Panc1 (cell line): ENCODE data around the gene OTOGL. TPM values are rescaled to one million over a fixed set of nuclear protein-coding genes. Genes with fewer than 3 reads are reported as not detected.

Experiments
- ATAC-seq: fragments of 200-7000 bp; cut with Tn5 transposase; 2 replicates; pipeline ENCODE4 v1.9.1; 2020; ENCODE audit warnings: mild to moderate bottlenecking, moderate library complexity
- BruUV-seq: library from RNA; stranded (reverse); fragments of 400-500 nt; replicated peaks from 2 replicates; lab custom pipeline; 2021; lab: Mats Ljungman, UMichigan
- CTCF ChIA-PET: fragments of 300-600 bp; sonication (Branson Sonifier 250); formaldehyde crosslinking; loops from one replicate; lab custom pipeline; 2022; ENCODE audit warnings: antibody characterized with exemption; lab: Charles Lee
- POLR2A ChIA-PET: fragments of 300-600 bp; sonication (Branson Sonifier 250); formaldehyde crosslinking; loops from one replicate; lab custom pipeline; 2022; ENCODE audit warnings: antibody characterized with exemption; lab: Charles Lee
- DNase-seq: peaks from one replicate; pipeline ENCODE4 v3.0.0-alpha.2; 2010; ENCODE audit warnings: low read depth, low spot score
- H3K27ac ChIP-seq: 2 replicates; pipeline ENCODE4 v1.5.1; 2011; ENCODE audit warnings: mild to moderate bottlenecking, low read length, inconsistent platforms
- H3K27me3 ChIP-seq: fragments of 200-500 bp; sonication (Bioruptor generic); 2 replicates; pipeline ENCODE4 v1.6.0; 2014; ENCODE audit warnings: low read length, inconsistent platforms; ENCODE audit not compliant: control insufficient read depth, insufficient read depth
- H3K36me3 ChIP-seq: fragments of 200-500 bp; sonication (Bioruptor generic); 2 replicates; pipeline ENCODE4 v1.5.1; 2014; ENCODE audit warnings: inconsistent platforms, mild to moderate bottlenecking, low read length, moderate library complexity; ENCODE audit not compliant: control insufficient read depth, insufficient read depth
- H3K4me1 ChIP-seq: 2 replicates; pipeline ENCODE4 v1.5.1; 2011; ENCODE audit warnings: inconsistent platforms, mild to moderate bottlenecking, low read length, moderate library complexity; ENCODE audit not compliant: control insufficient read depth, insufficient read depth
- H3K4me3 ChIP-seq, 2 experiments: 2 replicates each; pipeline ENCODE4 v1.5.1; 2011 to 2012; ENCODE audit warnings: low read depth in 2 of 2, low read length in 2 of 2, mild to moderate bottlenecking in 2 of 2, inconsistent platforms in 1 of 2, moderate library complexity in 1 of 2
- H3K9me3 ChIP-seq: fragments of 200-500 bp; sonication (Bioruptor generic); 2 replicates; pipeline ENCODE4 v1.5.1; 2014; ENCODE audit warnings: low read depth, mild to moderate bottlenecking, inconsistent platforms, low read length, moderate library complexity; ENCODE audit not compliant: control insufficient read depth, insufficient read depth
- CTCF ChIP-seq: fragments of 450-650 bp; IDR thresholded peaks from 2 replicates; pipeline ENCODE4 v1.5.1; 2017; ENCODE audit warnings: mild to moderate bottlenecking
- POLR2AphosphoS5 ChIP-seq: IDR thresholded peaks from 2 replicates; pipeline ENCODE4 v1.6.1; 2012; ENCODE audit warnings: mild to moderate bottlenecking, low read depth, low read length, moderate library complexity
- REST ChIP-seq, 2 experiments: IDR thresholded peaks; 2 replicates each; pipeline ENCODE4 v1.6.1; 2011 to 2012; ENCODE audit warnings: low read depth in 2 of 2, control low read depth in 1 of 2, low read length in 1 of 2, mild to moderate bottlenecking in 1 of 2, moderate library complexity in 1 of 2; ENCODE audit not compliant: insufficient read depth in 1 of 2
- SIN3A ChIP-seq: IDR thresholded peaks from 2 replicates; pipeline ENCODE4 v1.6.1; 2012; ENCODE audit warnings: low read depth, mild to moderate bottlenecking, low read length, moderate library complexity, borderline replicate concordance; ENCODE audit not compliant: insufficient read depth
- TCF7L2 ChIP-seq: IDR thresholded peaks from 2 replicates; pipeline ENCODE4 v1.6.1; 2011; ENCODE audit warnings: mild to moderate bottlenecking, low read depth, low read length, inconsistent platforms
- in situ Hi-C: cut with HindIII; loops from 2 replicates; pipeline ENCODE4 v1.10.0; 2016; ENCODE audit warnings: low sequenced_read_pairs, low pct_unique_long_range_greater_than_20kb
- intact Hi-C: fragments of 100-400 bp; cut with micrococcal nuclease; formaldehyde crosslinking; loops from one replicate; pipeline ENCODE4 v1.10.0; 2022; ENCODE audit not compliant: unreplicated experiment
- total RNA-seq: library from RNA; stranded (reverse); gene quantifications from one replicate; pipeline ENCODE4 v1.2.1, GENCODE V29; 2021; ENCODE audit not compliant: unreplicated experiment

The OTOGL gene
- total RNA-seq, 1 experiment from 2014 or later: not detected

- in situ Hi-C loops (no loop called here), intact Hi-C loops (no loop called here)
- CTCF ChIA-PET: no interaction called here
- ATAC-seq (no peak), DNase-seq (no peak)
- H3K4me1 ChIP-seq: no peaks in the 10 kb centered on the region
- H3K9me3 ChIP-seq: no peaks in the 10 kb centered on the region
- no peak overlapping the region for H3K27ac ChIP-seq
- no TSS peak for BruUV-seq
- H3K36me3 ChIP-seq: no peaks in the 10 kb centered on the region
- TF ChIP-seq TCF7L2: no peak
- no peak for TF ChIP-seq REST (IDR thresholded peaks at IDR 0.05; ENCODE audit: insufficient read depth in 1 of 2, low read depth in 2 of 2, low read length in 1 of 2)
- TF ChIP-seq POLR2AphosphoS5: no peak
- TF ChIP-seq CTCF: no peak
- TF ChIP-seq SIN3A: no peak
- POLR2A ChIA-PET: no interaction called here
- H3K4me3 ChIP-seq: no peak overlapping the region
- 0 out of 2 replicates have a peak, but pooled peaks cover 4% of the 10 kb centered on the region for H3K27me3 ChIP-seq
Measured at GRCh38 chr12:80199931-80200330, 100.6 kb downstream of the OTOGL start.

- TF ChIP-seq POLR2AphosphoS5 (no peak), CTCF (no peak), TCF7L2 (no peak), REST (IDR thresholded peaks at IDR 0.05; ENCODE audit: insufficient read depth in 1 of 2, low read depth in 2 of 2, low read length in 1 of 2) (no peak), SIN3A (no peak)
- intact Hi-C loops: no loop called here
- in situ Hi-C loops: no loop called here
Measured at GRCh38 chr12:80200414-80200813, 101.1 kb downstream of the OTOGL start.

More at GRCh38 chr12:80200414-80200813, 101.1 kb downstream of the OTOGL start:
- H3K27ac ChIP-seq: no peak overlapping the region
- ChIA-PET CTCF (no interaction called here), POLR2A (no interaction called here)
- H3K9me3 ChIP-seq: no peaks in the 10 kb centered on the region
- BruUV-seq: no TSS peak
- DNase-seq (no peak), ATAC-seq (no peak)
- no peaks in the 10 kb centered on the region for H3K4me1 ChIP-seq
- no peak overlapping the region for H3K4me3 ChIP-seq
- H3K27me3 ChIP-seq: peaks cover 4% of the 10 kb centered on the region; the same call in 1 of the 2 replicates
- H3K36me3 ChIP-seq: no peaks in the 10 kb centered on the region
